Adipocyte (in vitro differentiated cells): ENCODE results near the gene RCL1.
A peak's percentile ranks its signal among the peaks of the same experiment; 100 is the strongest.
"Not testable (repeated sequence)": the region's sequence is repeated elsewhere in the genome, so short reads cannot be mapped to it uniquely, and the experiment has no call there.

Experiments
- DNase-seq: peaks from one replicate; pipeline ENCODE4 v3.0.0-alpha.2; 2015; ENCODE audit warnings: low read depth
- H3K27me3 ChIP-seq: replicated peaks from 2 replicates; pipeline ENCODE4 v1.7.0; 2013; ENCODE audit warnings: mild to moderate bottlenecking, low read length, moderate library complexity; ENCODE audit not compliant: control insufficient read depth, insufficient read depth
- H3K36me3 ChIP-seq: 2 replicates; pipeline ENCODE4 v1.7.0; 2013; ENCODE audit warnings: low read length, mild to moderate bottlenecking, moderate library complexity; ENCODE audit not compliant: control insufficient read depth, insufficient read depth, severe bottlenecking
- H3K4me1 ChIP-seq: 2 replicates; pipeline ENCODE4 v1.7.0; 2013; ENCODE audit warnings: mild to moderate bottlenecking, low read length, moderate library complexity; ENCODE audit not compliant: control insufficient read depth, insufficient read depth
- H3K4me3 ChIP-seq: 2 replicates; pipeline ENCODE4 v1.7.0; 2013; ENCODE audit warnings: mild to moderate bottlenecking, low read length, moderate library complexity
- H3K9ac ChIP-seq: 2 replicates; pipeline ENCODE4 v1.7.0; 2013; ENCODE audit warnings: mild to moderate bottlenecking, low read length, moderate library complexity
- H3K9me3 ChIP-seq: 2 replicates; pipeline ENCODE4 v1.7.0; 2013; ENCODE audit warnings: mild to moderate bottlenecking, low read length, moderate library complexity; ENCODE audit not compliant: control insufficient read depth

Gene RCL1

DNA sequence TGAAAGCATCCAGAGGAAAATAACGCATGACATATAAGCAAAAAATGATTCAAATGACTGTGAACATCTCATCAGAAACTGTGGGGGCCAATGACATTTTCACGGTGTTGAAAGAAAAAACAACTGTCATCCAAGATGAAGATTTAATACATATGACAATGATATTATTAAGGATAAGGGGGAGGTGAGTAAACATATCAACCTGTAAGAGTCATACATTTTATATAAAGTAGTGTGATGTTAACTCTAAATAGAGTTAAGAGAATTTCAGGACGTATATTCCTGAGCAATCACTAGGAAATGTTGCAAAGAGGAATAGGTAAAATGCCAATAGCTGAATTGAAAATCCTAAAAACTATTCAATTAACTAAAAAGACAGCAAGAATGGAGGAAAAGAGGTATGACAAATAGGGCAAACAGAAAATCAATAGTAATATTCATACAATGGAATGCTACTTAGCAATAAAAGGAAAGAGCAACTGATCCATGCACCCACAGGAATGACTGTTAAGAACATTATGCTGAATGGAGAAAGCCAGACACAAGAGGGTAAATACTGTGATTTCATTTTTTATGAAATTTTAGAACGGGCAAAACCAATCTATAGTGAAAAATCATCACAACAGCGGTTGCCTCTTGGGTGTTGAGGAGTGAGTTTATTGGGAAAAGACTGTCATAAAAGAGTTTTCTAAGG lies 99.9 kb downstream of the RCL1 start:
- Histone ChIP-seq H3K36me3 (no peaks in the 10 kb centered on the region), H3K9me3 (no peaks in the 10 kb centered on the region), H3K4me3 (no peak overlapping the region), H3K9ac (no peak overlapping the region), H3K27me3 (no peaks in the 10 kb centered on the region), H3K4me1 (peaks cover 13% of the 10 kb centered on the region)
- DNase-seq: no peak

DNA sequence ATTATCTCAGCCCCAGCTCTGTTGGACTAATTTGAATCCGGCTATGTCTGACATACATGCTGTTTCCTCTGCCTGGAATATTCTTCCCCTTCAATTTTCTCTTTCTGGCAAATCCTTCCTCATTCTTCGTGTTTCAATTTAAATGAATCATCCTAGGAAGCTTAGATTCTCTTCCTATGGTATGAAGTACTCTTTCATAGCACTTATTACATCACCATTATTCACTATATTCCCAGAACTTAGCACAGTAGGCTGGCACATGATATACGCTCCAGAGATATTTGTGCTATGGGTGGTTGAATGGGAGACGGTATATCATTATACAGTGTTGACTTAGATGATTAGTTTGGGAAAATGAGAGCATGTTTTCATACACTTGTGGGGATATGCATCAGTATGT lies 101.3 kb downstream of the RCL1 start:
- peak; percentile 52 for DNase-seq
- no peaks in the 10 kb centered on the region for H3K9me3 ChIP-seq
- no peak overlapping the region for H3K9ac ChIP-seq
- peaks cover 7% of the 10 kb centered on the region for H3K4me1 ChIP-seq
- no peaks in the 10 kb centered on the region for H3K27me3 ChIP-seq
- H3K4me3 ChIP-seq: no peak overlapping the region
- no peaks in the 10 kb centered on the region for H3K36me3 ChIP-seq

DNA sequence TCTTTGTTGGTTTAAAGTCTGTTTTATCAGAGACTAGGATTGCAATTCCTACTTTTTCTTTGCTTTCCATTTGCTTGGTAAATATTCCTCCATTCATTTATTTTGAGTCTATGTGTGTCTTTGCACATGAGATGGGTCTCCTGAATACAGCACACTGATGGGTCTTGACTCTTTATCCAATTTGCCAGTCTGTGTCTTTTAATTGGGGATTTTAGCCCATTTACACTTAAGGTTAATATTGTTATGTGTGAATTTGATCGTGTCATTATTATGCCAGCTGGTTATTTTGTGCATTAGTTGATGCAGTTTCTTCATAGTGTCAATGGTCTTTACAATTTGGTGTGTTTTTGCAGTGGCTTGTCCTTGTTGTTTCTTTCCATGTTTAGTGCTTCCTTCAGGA lies 107.1 kb downstream of the RCL1 start:
- not testable (repeated sequence) for H3K9me3 ChIP-seq, DNase-seq, H3K36me3 ChIP-seq, H3K4me1 ChIP-seq, H3K27me3 ChIP-seq, H3K9ac ChIP-seq, H3K4me3 ChIP-seq

DNA sequence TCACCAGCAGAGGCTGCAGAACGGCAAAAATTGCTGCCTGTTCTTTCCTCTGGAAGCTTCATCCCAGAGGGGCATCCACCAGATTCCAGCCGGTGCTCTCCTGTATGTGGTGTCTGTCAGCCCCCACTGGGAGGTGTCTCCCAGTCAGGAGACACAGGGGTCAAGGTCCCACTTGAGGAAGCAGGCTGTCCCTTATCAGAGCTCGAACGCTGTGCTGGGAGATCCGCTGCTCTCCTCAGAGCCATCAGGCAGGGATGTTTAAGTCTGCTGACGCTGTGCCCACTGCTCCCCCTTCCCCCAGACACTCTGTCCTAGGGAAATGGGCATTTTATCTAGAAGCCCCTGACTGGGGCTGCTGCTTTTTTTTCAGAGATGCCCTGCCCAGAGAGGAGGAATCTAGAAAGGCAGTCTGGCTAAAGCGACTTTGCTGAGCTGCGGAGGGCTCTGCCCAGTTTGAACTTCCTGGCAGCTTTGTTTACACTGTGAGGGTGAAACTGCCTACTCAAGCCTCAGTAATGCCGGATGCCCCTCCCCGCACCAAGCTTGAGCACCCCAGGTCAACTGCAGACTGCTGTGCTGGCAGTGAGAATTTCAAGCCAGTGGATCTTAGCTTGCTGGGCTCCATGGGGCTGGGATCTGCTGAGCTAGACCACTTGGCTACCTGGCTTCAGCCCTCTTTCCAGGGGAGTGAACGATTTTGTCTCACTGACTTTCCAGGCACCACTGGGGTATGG lies 108.8 kb downstream of the RCL1 start:
- Histone ChIP-seq H3K27me3 (peaks cover 10% of the 10 kb centered on the region), H3K4me1 (peaks cover 17% of the 10 kb centered on the region)
- peak; percentile 23 for DNase-seq
- not testable (repeated sequence) for H3K4me3 ChIP-seq, H3K36me3 ChIP-seq, H3K9ac ChIP-seq, H3K9me3 ChIP-seq

DNA sequence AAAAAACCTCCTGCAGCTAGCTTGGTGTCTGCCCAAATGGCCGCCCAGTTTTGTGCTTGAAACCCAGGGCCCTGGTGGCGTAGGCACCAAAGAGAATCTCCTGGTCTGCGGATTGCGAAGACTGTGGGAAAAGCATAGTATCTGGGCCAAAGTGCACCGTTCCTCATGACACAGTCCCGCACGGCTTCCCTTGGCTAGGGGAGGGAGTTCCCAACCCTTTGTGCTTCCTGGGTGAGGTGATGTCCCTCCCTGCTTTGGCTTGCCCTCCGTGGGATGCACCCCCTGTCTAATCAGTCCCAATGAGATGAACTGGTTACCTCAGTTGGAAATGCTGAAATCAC lies 109.4 kb downstream of the RCL1 start:
- H3K27me3 ChIP-seq: peaks cover 15% of the 10 kb centered on the region
- no peaks in the 10 kb centered on the region for H3K36me3 ChIP-seq
- no peak overlapping the region for H3K9ac ChIP-seq
- no peak for DNase-seq
- H3K9me3 ChIP-seq: peaks cover 5% of the 10 kb centered on the region
- no peak overlapping the region for H3K4me3 ChIP-seq
- peaks cover 17% of the 10 kb centered on the region for H3K4me1 ChIP-seq

DNA sequence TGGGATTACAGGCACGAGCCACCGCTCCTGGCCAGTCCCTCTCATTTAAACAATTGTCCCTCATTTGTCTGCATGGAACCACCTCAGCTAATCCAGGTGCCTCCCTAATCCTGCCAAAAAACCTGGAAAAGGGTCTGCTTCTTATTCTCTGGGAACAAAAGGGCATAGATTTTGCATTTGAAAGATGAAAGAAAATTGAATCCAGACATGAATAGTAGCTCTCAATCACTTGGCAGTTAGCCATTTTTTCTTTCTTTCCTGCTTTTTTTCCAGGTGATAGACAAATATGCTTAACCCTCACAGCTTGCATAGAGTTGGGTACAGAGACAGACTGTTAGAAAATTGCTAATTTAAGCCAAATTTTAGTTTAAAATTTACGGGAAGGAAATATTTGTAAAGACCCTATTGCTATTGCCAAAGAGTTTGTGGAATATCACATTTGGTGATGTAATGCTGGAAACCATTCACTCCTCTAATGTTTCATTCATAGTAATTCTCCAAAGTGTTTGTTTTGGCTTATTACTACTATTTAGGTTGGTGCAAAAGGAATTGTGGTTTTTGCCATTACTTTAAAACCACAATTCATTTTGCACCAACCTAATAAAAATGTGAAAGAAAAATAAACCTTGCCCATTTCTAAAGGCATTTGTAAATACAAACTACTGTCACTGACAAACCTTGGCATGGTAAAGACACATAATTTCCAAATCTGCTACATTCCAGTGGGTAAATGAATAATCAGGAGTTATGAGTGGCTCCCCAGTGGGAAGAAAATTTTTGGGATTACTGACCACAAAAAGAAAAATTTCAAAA lies 111.8 kb downstream of the RCL1 start:
- Histone ChIP-seq H3K36me3 (no peaks in the 10 kb centered on the region), H3K9me3 (peaks cover 5% of the 10 kb centered on the region), H3K9ac (peak overlapping the region; percentile 54), H3K4me3 (peak overlapping the region; percentile 68), H3K4me1 (peaks cover 17% of the 10 kb centered on the region), H3K27me3 (peaks cover 17% of the 10 kb centered on the region)
- peak; percentile 77 for DNase-seq

DNA sequence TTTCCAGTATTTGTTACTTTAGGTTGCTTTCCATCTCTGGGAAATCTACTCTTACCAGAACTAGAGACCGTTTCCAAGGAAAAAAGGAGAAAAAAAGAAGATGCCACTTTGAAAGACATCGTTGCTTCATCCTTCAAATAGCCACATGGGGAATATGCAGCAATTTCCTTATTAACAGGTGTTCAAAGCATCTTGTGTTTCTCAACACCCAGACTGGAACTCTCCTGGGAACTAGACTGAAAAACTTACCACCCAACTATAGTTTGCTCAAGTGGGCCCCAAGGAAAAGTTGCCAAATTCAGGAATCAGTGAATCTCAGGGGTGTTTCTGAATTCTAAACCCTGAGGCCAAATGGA lies 112.4 kb downstream of the RCL1 start:
- H3K36me3 ChIP-seq: no peaks in the 10 kb centered on the region
- no peaks in the 10 kb centered on the region for H3K9me3 ChIP-seq
- no peak overlapping the region for H3K4me3 ChIP-seq
- DNase-seq: peak; percentile 54
- H3K27me3 ChIP-seq: peaks cover 22% of the 10 kb centered on the region
- H3K4me1 ChIP-seq: peaks cover 17% of the 10 kb centered on the region
- no peak overlapping the region for H3K9ac ChIP-seq
